ENCODE results near the gene PRAMEF9.
"Not testable (repeated sequence)": the region's sequence is repeated elsewhere in the genome, so short reads cannot be mapped to it uniquely, and the experiment has no call there.

DNA sequence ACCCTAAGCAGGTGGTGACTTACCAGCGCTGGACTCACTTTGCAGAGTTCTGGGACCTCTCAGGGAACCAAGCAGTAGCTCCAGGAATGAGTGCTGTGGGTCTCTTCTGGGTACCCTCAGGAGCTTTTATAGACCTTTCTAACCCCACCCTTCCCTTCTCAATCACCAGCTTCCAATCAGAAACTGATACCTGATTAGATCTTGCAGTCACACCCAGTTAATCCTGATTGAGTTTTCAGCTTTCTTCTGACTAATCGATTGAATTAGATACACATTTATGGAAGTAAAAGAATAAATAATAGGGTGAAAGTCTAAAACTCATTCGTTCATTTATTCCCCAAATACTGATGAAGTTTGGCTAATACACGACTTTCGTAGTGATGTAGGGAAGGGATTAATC lies 29.7 kb downstream of the PRAMEF9 start, which contains the start of gene PRAMEF13:
- TF ChIP-seq, protein P1, sequence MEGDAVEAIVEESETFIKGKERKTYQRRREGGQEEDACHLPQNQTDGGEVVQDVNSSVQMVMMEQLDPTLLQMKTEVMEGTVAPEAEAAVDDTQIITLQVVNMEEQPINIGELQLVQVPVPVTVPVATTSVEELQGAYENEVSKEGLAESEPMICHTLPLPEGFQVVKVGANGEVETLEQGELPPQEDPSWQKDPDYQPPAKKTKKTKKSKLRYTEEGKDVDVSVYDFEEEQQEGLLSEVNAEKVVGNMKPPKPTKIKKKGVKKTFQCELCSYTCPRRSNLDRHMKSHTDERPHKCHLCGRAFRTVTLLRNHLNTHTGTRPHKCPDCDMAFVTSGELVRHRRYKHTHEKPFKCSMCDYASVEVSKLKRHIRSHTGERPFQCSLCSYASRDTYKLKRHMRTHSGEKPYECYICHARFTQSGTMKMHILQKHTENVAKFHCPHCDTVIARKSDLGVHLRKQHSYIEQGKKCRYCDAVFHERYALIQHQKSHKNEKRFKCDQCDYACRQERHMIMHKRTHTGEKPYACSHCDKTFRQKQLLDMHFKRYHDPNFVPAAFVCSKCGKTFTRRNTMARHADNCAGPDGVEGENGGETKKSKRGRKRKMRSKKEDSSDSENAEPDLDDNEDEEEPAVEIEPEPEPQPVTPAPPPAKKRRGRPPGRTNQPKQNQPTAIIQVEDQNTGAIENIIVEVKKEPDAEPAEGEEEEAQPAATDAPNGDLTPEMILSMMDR (IDR thresholded peaks at IDR 0.05 in 2 of 3, conservative IDR thresholded peaks at IDR 0.05 in 1 of 3; ENCODE audit: borderline replicate concordance in 1 of 3, insufficient read depth in 1 of 3, low read depth in 2 of 3, low read length in 2 of 3), result not testable (repeated sequence)
- TF ChIP-seq, protein P2, sequence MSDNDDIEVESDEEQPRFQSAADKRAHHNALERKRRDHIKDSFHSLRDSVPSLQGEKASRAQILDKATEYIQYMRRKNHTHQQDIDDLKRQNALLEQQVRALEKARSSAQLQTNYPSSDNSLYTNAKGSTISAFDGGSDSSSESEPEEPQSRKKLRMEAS (IDR thresholded peaks at IDR 0.05), result not testable (repeated sequence)
- TF ChIP-seq JUND (IDR thresholded peaks at IDR 0.05); POLR2A (IDR thresholded peaks at IDR 0.05; ENCODE audit: borderline replicate concordance, extremely low read depth, insufficient read depth, insufficient read length); ZNF274 (IDR thresholded peaks at IDR 0.05; ENCODE audit: low read depth, low read length); EZH2phosphoT487 (IDR thresholded peaks at IDR 0.05; ENCODE audit: borderline replicate concordance); YY1 (IDR thresholded peaks at IDR 0.05; ENCODE audit: extremely low read depth, insufficient replicate concordance, low read depth, low read length); SP1 (IDR thresholded peaks at IDR 0.05; ENCODE audit: low read depth); CEBPB (IDR thresholded peaks at IDR 0.05; ENCODE audit: low read depth); ELF1 (IDR thresholded peaks at IDR 0.05; ENCODE audit: borderline replicate concordance, low read depth); RAD21 (IDR thresholded peaks at IDR 0.05; ENCODE audit: low read depth); EZH2 (IDR thresholded peaks at IDR 0.05); POLR2AphosphoS5 (IDR thresholded peaks at IDR 0.05; ENCODE audit: low read depth, low read length): not testable (repeated sequence)
- TF ChIP-seq, protein P3, sequence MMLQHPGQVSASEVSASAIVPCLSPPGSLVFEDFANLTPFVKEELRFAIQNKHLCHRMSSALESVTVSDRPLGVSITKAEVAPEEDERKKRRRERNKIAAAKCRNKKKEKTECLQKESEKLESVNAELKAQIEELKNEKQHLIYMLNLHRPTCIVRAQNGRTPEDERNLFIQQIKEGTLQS (IDR thresholded peaks at IDR 0.05), result not testable (repeated sequence)
